AG08396 (cell line): ENCODE data around the gene OSBPL9.
A peak's percentile ranks its signal among the peaks of the same experiment; 100 is the strongest.
"Not testable (repeated sequence)": the region's sequence is repeated elsewhere in the genome, so short reads cannot be mapped to it uniquely, and the experiment has no call there.

ENCODE experiments used
- DNase-seq: peaks from one replicate; pipeline ENCODE4 v3.0.0; 2012; ENCODE audit warnings: low spot score, mixed read lengths

Gene OSBPL9

GRCh38 chr1:51607681-51608095 lies 9.2 kb upstream of the OSBPL9 start:
- no peak for DNase-seq

- DNase-seq, result not testable (repeated sequence)
Observed at GRCh38 chr1:51610104-51610503, 6.8 kb upstream of the OSBPL9 start.

DNA sequence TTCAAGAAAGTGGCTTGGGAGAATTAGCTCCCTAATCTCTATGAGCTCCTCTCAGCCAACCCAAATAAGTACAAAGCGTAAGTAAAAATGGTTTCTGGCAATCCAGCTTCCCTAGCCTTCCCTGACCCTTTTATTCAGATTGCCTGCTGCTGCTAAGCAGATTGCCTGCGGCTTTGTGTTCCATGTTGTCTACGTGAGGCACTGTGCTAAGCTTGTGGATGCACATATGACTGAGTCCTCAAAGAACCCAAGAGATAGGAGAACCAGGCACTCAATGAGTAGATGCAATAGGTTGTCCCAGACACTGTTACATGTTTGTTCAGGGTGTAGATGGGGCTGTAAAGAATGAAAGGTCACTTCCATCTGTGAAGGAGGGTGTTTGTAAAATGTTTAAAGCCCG lies 6.3 kb upstream of the OSBPL9 start:
- no peak for DNase-seq

DNA sequence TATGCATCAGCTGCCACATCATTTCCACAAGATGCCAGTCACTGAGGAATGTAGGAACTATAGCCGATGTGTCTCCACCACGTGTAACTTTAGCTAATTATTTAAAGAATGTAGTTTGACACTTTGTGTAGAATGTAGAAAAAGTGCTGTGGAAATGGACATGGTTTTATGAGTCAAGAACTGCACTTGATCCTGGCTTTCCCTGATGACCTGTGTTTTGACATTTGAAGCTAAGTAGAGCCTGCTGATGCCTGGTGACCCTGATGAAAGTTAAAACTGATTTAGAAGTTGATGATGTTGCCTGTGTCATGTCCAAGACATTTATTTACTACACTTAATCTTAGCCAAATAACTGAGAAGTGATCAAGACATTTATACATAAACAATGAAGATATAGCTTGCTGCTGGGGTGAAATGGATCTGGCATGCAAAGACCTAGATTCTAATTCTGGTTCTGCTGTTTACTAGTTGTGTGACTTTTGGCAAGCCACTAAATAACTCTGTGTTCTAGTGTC lies 4.4 kb upstream of the OSBPL9 start:
- peak; percentile 43 for DNase-seq

DNA sequence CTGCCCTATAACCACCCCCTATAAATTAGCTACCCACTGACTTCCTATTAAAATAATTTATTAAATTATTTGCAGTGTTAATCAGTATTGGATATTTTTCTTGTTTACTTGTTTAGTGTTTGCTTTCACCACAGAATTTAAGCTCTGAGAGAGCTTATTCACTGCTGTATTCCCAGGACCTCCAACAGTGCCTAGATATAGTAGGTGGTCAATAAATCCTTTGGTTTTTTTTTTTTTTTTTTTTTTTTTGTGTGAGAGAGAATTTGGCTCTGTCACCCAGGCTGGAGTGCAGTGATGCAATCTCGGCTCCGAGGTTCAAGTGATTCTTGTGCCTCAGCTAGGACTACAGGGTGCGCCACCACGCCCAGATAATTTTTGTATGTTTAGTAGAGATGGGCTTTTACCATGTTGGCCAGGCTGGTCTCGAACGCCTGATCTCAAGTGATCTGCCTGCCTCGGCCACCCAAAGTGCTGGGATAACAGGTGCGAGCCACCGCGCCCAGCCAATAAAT lies 1.1 kb upstream of the OSBPL9 start:
- DNase-seq, result no peak

DNA sequence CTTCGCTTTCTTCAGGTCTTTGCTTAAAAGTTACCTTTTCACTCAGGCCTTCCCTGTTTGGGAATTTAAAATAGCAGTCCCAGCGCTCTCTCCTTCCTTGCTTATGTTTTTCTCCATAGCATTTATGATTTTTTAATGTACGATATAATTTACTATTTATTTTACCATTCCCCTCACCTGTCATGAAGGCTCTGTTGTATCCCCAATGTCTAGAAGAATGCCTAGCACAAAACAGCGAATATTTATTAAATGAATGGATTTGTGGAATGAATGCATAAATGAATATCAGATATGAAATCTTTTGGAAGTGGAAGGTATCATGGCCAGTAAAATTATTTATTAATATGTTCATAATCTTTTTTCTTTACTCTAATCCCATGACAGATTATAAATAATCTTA lies 402 bp upstream of the OSBPL9 start:
- no peak for DNase-seq

- DNase-seq, result no peak
Observed at GRCh38 chr1:51618715-51619114, 1.8 kb downstream of the OSBPL9 start.

- no peak for DNase-seq
Observed at GRCh38 chr1:51620470-51620869, 3.6 kb downstream of the OSBPL9 start.

- DNase-seq, result no peak
Observed at GRCh38 chr1:51621161-51621560, 4.3 kb downstream of the OSBPL9 start.

- no peak for DNase-seq
Observed at GRCh38 chr1:51621841-51622454, 5.1 kb downstream of the OSBPL9 start.

GRCh38 chr1:51622455-51622913 lies 5.6 kb downstream of the OSBPL9 start:
- DNase-seq, result peak; percentile 41

GRCh38 chr1:51623025-51623424 lies 6.1 kb downstream of the OSBPL9 start:
- no peak for DNase-seq

DNA sequence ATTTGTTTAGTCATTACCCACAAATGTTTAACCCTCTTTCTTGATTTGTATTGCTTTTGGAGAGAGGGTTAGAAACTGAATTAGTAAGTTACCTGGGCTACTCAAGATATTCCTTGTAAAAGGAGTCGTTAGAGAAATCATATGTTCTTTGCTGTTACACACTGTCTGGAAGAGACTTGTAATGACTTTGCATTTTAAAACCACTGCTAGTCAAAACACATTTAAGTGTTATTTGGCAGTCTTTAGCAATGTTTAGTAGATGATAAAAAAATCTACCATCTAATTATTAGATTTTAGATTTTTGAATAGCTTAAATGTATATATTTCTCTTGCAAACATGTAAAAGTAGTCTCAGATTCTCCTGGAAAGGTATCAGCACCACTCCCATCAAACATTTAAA lies 6.6 kb downstream of the OSBPL9 start:
- DNase-seq, result no peak

GRCh38 chr1:51624855-51625254 lies 8.0 kb downstream of the OSBPL9 start:
- DNase-seq, result no peak

- peak; percentile 29 for DNase-seq
Observed at GRCh38 chr1:51627672-51628071, 10.8 kb downstream of the OSBPL9 start.

GRCh38 chr1:51628715-51629590 lies 12.1 kb downstream of the OSBPL9 start:
- DNase-seq, result no peak

DNA sequence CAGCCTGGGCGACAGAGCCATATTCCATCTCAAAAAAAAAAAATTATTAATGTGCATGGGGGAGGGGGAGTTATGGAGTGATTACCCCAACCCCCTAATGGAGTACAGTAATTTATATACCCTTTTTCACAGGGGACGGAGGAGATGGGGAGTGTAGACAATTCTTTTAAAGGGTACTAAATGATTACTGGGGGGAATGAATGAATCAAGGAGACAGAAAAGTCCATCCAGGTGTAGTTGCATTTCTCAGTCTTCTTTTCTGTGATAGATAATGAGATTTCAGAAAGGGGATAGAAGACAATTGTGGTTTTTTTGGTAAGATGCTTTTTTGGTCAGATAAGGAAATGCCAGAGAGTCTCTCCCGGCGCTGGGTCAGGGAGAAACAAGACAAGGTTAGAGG lies 13.0 kb downstream of the OSBPL9 start:
- no peak for DNase-seq

- no peak for DNase-seq
Observed at GRCh38 chr1:51630393-51630792, 13.5 kb downstream of the OSBPL9 start.

DNA sequence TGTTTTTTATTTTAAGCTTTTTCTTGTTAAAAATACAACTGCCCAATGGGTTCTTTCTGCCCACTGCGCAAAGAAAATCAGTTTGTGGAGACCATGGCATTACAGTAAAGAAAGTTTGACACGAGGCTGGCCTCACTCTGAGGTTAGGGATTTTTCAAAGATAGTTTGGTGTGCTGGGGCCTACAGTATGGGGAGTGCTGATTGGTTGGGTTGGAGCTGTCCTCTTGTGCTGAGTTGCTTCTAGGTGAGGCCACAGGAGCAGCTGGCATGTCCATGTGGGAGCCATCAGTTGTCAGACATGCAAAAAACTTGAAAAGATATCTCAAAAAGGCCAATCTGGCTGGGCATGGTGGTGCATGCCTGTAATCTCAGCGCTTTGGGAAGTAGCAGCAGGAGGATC lies 14.0 kb downstream of the OSBPL9 start:
- DNase-seq, result no peak

GRCh38 chr1:51631747-51632146 lies 14.9 kb downstream of the OSBPL9 start:
- DNase-seq, result no peak

DNA sequence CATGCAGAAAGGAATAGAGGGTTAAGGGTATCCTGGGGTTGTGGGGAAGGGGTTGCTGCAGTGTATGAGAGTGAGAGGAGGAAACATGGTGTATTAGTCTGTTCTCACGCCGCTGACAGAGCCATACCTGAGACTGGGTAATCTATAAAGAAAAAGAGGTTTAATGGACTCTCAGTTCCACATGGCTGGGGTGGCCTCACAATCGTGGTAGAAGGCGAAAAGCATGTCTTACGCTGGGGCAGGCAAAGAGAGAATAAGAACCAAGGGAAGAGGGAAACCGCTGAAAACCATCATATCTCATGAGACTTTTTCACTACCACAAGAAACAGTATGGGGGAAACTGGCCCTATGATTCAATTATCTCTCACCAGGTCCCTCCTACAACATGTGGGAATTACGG lies 17.7 kb downstream of the OSBPL9 start:
- DNase-seq, result no peak

- DNase-seq, result no peak
Observed at GRCh38 chr1:51635615-51636014, 18.7 kb downstream of the OSBPL9 start.

DNA sequence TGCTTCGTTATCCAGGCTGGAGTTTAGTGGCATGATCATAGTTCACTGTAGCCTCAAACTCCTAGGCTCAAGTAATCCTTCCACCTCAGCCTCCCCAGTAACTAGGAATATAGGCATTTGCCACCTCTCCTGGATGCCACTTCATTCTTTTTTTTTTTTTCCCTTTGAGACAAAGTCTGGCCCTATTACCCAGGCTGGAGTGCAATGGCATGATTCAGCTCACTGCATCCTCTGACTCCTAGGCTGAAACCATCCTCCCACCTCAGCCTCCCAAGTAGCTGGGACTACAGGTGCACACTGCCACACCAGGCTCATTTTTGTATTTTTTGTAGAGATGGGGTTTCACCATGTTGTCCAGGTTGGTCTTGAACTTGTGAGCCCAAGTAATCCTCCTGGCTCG lies 19.3 kb downstream of the OSBPL9 start:
- DNase-seq, result no peak
